NCI-H1436 (cell line): ENCODE results near the gene RNF212B.

Experiments
- DNase-seq: peaks from one replicate; lab custom pipeline; 2025; lab: John Stamatoyannopoulos, UW

Gene RNF212B

DNA sequence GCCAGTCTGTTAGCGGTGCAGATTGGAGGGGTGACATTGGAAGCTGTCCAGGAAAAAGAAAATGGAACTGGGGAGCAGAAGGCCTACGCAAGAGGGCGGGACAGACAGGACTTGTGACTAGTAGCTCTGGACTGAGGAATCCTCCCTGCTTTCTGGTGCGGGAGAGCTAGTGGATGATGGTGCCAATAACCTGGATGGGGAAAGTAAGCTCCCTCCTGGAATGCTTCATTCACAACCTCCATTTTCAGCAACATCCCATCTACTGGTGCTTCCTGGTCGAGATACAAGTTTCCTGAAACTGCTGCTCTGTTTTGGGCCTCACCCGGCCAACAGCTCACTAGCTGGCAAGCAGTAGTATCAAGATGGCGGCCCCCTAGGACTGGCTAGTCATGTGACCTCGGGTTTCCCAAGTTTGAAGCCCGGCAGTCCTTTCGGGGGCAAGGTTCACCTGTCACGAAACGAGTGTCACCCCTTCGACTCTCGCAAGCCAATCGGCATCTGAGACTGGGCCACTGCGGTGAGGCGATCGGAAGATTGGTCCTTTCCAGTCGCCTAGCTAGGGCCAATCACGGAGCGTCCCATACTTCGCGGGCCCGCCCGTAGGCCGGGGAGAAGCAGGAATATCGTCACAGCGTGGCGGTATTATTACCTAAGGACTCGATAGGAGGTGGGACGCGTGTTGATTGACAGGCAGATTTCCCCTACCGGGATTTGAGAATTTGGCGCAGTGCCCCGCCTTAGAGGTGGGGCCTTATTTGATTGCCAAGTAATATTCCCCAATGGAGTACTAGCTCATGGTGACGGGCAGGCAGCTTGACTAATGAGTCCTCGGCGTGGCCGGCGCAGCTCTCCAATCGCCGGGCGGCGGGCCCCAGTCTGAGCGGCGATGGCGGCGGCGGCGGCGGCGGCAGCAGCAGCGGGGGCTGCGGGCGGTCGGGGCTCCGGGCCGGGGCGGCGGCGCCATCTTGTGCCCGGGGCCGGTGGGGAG, 83.1 kb downstream of the RNF212B start, which contains the start of gene PABPN1:
PABPN1 (plus strand) TSS at position 874 of the 988 bp plus-strand sequence; CDS start at position 887, 13 bp downstream.
- peak; percentile 99 for DNase-seq

- no peak for DNase-seq
Measured at GRCh38 chr14:23321572-23322547, 84.1 kb downstream of the RNF212B start.
